ENCODE measurements around the gene DPYD.

DPYD gene

DNA sequence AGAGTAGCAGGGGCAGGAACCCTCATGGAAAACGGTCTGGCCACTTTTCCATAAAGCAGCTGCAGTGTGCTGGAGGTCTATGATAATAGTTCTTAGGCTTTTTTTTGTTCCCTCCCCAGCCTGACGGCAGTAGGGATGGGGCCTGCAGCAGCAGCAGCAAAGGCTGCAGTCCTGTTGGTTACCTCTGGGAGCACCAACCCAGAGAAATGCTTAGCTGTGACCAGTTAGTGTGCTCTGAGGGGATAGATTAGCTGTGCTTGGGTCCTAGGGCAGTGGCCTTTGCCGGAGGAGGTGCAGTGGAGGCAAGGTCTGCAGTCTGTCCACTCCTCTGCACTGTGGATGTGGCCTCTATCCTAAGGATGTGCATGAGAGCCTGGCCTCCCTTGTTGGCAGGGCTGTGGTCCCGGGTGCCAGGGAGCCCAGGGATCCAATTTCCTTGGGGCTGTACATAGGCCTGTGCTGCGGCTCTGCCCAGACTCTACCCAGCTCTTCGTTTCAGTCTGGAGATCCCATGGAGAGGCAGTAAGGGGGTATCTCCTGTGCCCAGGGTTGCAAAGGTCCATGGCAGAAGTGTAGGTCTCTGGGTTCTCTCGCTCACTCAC lies 876.6 kb downstream of the DPYD start:
- no peak for DNase-seq (ENCODE audit: low spot score)

DNA sequence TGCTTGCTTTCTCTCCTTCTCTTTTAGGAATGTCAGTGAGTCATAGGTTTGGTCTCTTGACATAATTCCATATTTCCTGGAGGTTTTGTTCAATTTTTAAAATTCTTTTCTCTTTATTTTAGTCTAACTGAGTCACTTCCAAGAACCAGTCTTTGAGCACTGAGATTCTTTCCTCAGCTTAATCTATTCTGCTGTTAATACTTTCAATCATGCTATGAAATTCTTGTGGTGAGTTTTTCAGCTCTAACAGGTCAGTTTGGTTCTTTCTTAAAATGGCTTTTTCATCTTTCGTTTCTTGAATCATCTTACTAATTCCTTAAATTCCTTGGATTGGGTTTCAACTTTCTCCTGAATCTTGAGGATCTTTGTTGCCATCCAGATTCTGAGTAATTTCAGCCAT lies 878.3 kb downstream of the DPYD start:
- DNase-seq (ENCODE audit: low spot score) = no peak

DNA sequence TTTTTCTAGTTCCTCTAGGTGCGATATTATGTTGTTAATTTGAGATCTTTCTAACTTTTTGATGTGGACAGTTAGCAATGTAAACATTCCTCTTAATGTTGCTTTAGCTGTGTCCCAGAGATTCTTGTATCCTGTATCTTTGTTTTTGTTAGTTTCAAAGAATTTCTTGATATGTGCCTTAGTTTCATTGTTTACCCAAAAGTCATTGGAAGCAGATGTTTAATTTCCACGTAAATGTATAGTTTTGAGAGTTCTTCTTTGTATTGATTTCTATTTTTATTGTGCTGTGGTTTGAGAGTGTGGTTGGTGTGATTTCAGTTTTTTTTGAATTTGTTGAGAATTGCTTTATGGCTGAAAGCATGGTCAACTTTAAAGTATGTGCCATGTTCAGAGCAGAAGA lies 879.8 kb downstream of the DPYD start:
- DNase-seq (ENCODE audit: low spot score) = no peak

DNA sequence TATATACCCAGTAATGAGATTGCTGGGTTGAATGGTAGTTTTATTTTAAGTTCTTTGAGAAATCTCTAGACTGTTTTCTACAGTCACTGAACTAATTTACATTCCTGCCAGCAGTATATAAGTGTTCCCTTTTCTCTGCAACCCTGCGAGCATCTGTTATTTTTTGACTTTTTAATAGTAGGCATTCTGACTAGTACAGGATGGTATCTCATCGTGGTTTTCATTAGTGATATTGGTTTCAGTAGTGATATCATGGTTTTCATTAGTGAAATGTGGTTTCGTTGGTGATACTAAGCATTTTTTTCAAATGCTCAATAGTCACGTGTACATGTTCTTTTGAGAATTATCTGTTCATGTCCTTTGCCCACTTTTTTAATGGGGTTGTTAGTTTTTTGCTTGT lies 882.4 kb downstream of the DPYD start:
- no peak for DNase-seq (ENCODE audit: low spot score)

DNA sequence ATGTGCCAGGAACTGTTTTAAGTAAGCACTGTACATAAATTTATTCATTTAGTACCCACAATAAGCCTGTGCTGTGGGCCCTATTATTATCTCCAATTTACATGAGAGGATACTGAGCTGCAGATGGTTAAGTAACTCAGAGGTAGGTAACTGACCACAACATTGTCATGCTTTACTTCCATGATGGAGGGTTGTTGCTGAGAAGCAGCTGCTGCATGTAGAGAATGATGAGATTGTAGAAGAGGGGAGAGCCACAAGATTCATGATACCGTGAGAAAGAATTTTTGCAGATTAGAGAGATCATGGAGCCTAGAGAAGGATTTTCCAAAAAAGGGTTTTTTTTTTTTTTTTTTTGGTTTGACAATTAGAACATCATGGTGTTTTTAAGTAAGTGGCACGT lies 886.2 kb downstream of the DPYD start:
- DNase-seq (ENCODE audit: low spot score) = no peak

DNA sequence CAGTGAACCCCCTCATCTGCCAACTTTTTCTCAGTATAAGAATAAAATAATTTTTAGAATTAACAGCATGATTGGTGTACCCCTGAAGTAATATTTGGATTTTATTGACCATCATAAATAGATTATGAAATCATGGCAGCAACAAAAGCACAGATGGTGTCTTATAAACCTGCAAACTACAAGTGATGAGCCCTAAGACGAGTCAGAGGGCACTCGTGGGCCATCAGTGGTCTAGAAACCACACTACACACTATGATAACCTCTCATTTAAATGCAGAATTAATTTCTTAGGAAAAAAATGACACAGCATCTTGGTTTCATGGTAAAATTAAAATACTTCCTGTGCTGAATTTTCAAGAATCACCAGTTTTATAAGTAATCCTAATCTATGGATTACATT lies 886.9 kb downstream of the DPYD start:
- DNase-seq (ENCODE audit: low spot score) = no peak

Measured in kidney capillary endothelial cell (primary cell).